GM12865 (cell line): ENCODE results near the gene ACOXL.

Experiments used
- DNase-seq: peaks from one replicate; pipeline ENCODE4 v3.0.0; 2010; ENCODE audit warnings: low read depth
- H3K4me3 ChIP-seq: 2 replicates; pipeline ENCODE4 v1.5.1; 2011; ENCODE audit warnings: mild to moderate bottlenecking, low read depth, low read length, control low read depth
- TF ChIP-seq, protein P1 (sequence below): IDR thresholded peaks from 2 replicates; pipeline ENCODE4 v1.5.1; 2011; ENCODE audit warnings: low read length, control low read depth, low read depth, inconsistent platforms; ENCODE audit not compliant: insufficient read depth; ENCODE audit errors: missing control alignments

The ACOXL gene

DNA sequence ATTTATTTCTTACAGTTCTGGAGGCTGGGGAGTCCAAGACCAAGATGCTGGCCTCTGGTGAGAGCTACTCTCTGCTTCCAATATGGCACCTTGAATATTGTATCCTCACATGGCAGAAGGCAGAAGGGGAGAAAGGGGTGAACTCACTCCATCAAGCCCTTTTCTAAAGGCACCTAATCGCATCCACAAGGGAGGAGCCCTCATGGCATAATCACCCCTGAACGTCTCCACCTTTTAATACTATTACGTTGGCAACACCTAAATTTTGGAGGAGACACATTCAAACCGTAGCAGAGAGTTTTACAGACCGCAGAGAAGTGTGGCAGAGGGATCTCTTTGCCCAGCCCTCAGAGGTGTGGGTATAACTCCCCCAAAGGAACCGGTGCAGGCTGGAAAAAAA, 245.8 kb downstream of the ACOXL start:
- TF ChIP-seq, protein P1, sequence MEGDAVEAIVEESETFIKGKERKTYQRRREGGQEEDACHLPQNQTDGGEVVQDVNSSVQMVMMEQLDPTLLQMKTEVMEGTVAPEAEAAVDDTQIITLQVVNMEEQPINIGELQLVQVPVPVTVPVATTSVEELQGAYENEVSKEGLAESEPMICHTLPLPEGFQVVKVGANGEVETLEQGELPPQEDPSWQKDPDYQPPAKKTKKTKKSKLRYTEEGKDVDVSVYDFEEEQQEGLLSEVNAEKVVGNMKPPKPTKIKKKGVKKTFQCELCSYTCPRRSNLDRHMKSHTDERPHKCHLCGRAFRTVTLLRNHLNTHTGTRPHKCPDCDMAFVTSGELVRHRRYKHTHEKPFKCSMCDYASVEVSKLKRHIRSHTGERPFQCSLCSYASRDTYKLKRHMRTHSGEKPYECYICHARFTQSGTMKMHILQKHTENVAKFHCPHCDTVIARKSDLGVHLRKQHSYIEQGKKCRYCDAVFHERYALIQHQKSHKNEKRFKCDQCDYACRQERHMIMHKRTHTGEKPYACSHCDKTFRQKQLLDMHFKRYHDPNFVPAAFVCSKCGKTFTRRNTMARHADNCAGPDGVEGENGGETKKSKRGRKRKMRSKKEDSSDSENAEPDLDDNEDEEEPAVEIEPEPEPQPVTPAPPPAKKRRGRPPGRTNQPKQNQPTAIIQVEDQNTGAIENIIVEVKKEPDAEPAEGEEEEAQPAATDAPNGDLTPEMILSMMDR = no peak
- DNase-seq = no peak

DNA sequence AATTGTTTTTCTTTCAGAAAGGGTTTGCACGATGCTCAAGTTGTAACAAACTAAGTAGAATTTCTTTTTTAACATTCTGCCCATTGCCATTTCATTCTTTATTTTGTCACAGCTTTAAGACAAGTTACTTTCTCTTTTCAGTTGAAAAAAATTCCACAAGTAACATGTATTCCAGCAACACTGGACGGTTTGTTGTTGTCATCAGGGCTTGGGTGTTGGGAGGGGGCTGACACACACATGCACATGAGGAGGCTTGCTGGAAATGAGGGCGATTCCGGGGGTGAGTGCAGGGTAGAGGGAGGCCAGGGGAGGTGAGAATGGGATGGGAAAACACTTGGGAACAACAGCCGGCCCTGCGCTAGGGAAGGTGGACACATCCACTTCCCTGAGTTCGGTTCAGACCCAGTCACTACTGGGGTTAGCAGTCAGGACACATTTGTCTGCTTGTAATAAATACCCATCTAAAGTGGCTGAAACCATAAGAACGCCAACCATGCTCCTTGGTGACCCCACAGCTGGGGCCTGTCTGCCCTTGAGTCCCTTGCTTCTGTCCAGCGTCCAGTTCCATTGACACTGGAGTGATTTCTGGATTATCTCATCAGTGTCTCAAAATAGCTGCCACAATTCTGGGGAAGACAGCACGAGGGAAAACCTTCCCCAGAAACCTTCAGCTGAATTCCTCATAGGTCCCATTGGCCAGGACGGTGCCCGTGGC, 246.5 kb downstream of the ACOXL start:
- H3K4me3 ChIP-seq = no peak overlapping the region
- no peak for DNase-seq
- TF ChIP-seq, protein P1 = no peak

More for the DNA sequence above, 245.8 kb downstream of the ACOXL start:
- H3K4me3 ChIP-seq = no peak overlapping the region

DNA sequence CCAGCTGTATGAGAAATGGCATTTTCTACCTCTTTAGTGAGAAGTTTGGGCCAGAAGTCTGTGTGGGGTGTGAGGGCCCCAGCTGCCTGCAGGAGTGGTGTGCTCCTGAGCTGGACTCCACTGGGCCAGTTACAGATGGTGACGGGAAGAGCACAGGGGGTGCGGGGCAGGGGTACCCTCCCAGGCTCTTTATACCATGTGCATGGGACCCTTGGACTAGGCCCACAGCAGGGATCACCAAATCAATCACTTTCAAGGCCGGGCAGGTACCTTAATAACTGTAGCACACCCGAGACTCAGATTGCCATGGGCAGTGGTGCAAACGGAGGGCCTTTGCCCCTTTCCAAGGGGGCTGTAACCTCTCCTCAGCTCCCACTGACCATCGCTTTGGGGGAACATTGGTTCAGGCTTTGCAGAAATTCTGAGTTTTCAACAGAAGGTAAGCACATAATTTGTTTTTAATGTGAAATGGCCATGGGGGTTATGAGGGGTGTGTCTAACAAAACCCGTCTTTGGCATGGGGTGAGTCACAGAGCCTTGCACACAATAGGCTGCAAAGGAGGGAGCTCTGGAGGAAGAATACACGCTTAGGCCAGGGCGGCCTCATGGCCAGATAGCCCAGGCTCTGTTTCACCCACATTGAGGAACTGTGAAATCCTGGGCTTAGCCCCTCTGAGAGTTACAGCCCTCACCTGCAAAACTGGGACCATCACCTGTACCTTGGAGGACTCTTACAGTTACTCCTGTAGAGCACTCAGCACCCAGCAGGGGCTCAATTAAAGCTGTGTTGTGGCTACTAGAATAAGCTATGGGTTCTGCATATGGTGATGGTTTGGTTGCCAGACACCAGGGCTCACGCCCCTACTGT, 247.3 kb downstream of the ACOXL start:
- TF ChIP-seq, protein P1 = no peak
- no peak overlapping the region for H3K4me3 ChIP-seq
- DNase-seq = no peak

DNA sequence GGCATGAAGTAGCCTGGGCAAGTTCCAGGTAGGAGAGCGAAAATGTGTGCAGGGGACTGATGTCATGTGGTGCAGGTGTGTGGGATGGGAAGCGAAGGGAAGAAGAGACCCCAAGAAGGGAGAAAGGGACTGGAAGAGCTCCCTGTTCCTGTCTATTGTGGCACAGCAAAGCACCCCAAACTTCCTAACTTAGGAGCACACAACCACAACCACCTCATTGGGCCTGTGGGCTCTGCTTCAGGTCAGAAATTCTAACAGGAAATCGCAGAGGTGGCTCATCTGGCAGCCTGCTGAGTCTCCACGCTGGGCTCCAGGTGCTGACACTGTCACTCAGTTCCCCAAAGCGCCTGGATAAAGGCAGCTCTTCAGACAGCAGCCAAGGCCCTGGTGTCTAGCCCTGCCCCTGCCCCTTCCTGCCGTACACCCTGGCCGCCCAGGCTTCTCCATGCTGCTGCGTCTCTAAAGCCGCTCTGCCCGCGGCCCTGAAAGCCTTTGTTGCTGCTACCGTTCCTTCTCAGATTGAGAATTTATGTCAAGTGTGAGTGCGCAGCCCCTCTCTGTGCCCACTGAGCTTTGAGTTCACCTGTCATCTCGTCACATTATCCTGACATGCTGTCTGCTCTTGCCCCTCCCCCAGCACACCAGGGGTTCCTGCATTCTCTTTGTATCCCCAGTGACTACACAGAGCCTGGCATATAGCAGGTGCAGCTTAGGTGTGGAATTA, 248.1 kb downstream of the ACOXL start:
- H3K4me3 ChIP-seq = no peak overlapping the region
- TF ChIP-seq, protein P1 = no peak
- no peak for DNase-seq

DNA sequence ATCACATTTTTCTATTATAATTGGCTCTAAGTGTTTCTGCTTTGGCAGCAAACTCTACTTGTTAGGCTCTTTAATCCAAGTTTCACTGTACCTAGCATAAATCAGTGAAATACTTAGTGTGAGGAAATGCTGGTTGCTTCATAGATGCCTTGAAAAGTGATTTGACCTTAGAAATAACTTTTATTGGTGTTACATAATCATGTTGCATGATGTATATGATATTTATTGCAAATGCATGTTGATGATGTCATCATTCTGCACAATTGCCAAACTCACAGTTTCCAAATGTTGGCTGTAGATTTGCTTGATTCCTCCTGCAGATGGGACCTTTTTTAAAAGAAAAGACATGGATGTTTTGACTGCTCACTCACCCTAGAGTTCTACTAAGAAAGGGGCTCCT, 250.8 kb downstream of the ACOXL start:
- TF ChIP-seq, protein P1 = no peak
- no peak for DNase-seq
- no peak overlapping the region for H3K4me3 ChIP-seq

DNA sequence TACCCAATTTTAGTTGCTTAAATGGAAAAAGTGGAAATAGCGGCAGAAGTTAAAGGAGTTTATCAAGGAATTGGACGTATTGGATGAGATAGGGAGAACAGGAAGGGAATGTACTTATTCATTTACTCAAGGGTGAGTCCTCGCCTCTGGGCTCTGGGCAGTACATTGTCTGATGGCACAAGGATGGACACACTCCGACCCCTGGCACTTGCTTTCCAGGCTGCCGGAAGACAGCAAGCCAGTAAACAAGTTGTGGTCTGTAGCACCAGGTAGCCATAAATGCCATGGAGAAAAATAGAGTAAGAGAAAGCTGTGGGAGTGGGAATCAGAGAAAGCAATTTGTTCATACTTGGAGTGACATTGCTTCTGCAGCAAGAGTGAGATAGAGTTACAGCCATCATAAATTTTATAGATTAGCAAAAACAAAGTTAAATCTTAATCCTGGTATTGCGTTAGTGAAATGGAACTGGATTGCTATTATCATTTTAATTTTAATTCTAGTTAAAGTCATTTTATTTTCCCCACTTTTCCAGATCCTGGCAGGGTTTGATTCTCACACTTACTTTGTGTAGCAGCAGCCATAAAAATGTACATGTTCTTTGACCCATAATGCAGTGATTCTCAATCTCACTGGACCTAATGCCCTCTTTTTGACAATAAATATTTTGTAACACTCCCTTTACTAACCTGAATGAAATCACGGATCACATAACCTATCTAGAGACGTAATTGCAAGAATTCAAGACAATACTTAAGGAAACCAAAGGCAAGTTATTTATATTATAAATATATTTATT, 252.5 kb downstream of the ACOXL start:
- H3K4me3 ChIP-seq = no peak overlapping the region
- DNase-seq = no peak
- TF ChIP-seq, protein P1 = no peak
